GM12865 (cell line): Measurements from ENCODE around the gene SLC22A15.
A peak's percentile ranks its signal among the peaks of the same experiment; 100 is the strongest.

Source experiments
- DNase-seq: peaks from one replicate; pipeline ENCODE4 v3.0.0; 2010; ENCODE audit warnings: low read depth
- H3K4me3 ChIP-seq: 2 replicates; pipeline ENCODE4 v1.5.1; 2011; ENCODE audit warnings: mild to moderate bottlenecking, low read depth, low read length, control low read depth
- TF ChIP-seq, protein P1 (sequence below): IDR thresholded peaks from 2 replicates; pipeline ENCODE4 v1.5.1; 2011; ENCODE audit warnings: low read length, control low read depth, low read depth, inconsistent platforms; ENCODE audit not compliant: insufficient read depth; ENCODE audit errors: missing control alignments

SLC22A15 gene

DNA sequence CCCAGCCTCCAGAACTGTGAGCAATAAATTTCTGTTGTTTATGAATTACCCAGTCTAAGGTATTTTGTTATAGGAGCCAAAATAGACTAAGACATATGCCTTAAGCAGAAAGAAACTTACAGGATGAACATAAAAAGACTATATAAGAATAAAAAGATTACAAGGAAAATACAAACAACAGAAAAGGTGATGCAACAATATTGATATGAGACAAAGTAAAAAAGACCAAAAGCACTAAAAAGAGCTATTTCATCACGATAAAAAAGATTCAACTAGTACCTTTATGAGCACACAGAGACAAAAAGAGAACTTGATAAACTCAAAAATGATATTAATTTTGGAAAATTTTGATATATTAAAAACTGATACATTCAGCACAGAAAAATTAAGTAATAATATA, 3.2 kb upstream of the SLC22A15 start:
- TF ChIP-seq, protein P1, sequence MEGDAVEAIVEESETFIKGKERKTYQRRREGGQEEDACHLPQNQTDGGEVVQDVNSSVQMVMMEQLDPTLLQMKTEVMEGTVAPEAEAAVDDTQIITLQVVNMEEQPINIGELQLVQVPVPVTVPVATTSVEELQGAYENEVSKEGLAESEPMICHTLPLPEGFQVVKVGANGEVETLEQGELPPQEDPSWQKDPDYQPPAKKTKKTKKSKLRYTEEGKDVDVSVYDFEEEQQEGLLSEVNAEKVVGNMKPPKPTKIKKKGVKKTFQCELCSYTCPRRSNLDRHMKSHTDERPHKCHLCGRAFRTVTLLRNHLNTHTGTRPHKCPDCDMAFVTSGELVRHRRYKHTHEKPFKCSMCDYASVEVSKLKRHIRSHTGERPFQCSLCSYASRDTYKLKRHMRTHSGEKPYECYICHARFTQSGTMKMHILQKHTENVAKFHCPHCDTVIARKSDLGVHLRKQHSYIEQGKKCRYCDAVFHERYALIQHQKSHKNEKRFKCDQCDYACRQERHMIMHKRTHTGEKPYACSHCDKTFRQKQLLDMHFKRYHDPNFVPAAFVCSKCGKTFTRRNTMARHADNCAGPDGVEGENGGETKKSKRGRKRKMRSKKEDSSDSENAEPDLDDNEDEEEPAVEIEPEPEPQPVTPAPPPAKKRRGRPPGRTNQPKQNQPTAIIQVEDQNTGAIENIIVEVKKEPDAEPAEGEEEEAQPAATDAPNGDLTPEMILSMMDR = no peak
- no peak overlapping the region for H3K4me3 ChIP-seq
- DNase-seq = no peak

DNA sequence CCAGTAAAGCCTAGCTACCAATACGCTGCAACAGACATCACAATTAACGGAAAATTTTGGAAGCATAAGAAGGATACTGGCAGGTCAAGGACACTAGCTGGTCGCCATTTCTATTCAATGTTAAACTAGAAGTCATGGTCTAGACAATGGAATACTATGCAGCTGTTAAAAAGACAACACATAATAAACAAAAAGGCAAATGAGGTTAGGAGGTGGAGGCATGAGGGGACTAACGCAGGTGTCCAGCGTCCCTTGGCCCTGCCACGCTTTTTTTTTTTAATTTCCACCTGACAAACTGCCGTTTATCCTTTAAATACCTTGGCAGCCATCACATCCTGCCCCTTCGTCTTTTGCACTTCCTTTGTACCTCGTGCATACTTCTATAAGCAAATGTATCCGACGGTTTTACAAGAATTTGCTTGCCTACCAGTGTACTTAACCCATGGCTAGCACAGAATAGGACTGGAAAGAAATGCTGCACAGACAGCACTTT, 698 bp upstream of the SLC22A15 start:
- DNase-seq = no peak
- peak overlapping the region; percentile 44 for H3K4me3 ChIP-seq
- TF ChIP-seq, protein P1 = no peak

DNA sequence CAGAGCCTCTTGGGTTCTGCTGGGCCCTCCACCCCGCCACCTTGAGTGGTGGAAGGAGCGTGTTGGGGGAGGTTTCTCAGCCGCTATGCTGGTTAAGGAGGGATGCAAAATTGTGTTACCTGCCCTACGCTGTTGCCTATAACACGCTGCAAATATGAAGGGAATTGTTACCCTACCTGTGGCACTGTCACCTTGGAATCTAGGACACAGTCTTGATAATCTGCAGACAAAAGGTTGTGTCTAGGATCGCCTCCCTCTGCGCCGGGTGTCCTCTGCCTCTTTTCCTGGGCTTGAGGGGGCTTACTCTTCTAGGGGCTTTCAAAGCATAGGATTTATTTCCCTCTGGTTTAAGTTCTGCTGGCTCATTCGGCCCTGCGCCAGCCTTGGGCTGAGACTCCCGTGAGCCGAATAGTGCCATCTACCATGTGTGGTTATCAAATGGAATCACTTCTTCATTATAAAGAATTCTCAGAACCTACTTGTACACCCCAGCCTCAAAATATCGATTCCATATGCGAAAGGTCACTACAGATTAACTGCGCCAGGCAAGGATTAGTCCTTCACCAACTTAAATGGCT, 697 bp downstream of the SLC22A15 start:
- H3K4me3 ChIP-seq = no peak overlapping the region
- DNase-seq = no peak
- TF ChIP-seq, protein P1 = no peak

DNA sequence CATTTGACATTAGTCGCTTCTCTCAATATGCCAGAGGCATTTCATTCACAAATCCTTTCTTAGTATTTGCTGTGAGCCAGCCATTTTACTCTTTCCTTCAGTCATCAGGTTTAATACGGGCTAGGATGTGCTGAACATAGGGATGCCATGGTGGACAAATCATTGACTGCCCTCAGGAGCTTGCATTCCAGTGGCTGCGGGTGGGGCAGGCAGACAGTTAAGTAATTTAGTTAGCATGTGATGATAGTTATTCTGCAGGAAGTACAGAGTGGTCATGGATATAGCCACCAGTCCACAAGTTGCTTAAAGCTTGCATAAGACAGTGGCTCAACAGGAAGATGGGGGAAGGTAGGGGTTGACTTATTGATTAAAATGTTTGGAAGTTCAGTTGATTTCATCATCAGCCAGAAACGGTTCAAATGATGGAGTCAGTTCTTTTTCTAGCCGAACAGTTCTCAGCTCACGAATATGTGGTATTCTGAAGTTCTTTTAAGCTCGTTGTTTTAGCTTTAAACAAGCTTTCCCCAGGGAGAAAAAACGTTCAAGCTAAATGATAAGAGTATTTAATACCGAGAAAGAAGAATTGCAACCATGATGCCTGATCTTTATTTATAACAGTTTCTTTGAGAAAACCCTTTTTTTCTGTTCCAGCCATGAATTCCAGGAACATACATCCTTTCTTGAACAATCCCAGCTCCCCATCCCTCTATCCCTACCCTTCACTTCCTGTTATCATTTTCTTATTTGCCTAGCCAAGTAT, 1.4 kb downstream of the SLC22A15 start:
- no peak for DNase-seq
- TF ChIP-seq, protein P1 = no peak
- no peak overlapping the region for H3K4me3 ChIP-seq

DNA sequence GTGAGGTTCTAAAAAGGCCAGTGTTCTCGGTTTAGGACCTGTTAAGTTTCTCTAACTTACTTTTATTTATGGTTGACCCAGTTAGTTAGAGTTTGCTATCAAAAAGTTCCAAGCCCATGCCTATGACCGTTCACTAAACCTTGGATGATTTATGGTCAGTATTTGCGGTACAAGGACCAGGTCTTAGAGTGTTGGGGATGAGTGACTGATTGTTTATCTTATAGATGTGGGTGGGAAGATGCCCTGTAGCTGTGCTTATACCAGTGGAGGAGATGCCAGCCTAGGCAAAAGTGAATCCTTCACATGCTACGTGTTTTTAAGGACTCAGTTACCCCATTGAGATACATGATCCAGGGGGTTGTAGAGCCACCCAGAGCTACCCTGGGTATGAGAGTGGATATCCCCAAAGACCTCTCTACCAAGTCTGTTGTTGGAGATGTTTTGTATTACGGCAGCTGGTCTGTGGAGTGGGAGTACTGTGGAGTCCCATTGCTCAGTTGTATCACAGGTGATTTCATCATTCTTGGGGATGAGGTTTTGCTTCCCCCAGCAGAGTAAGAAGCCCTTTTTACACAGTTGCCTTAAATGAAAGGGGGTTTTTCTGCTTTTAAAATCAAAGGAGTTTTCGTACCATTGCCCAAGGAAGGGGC, 2.1 kb downstream of the SLC22A15 start:
- TF ChIP-seq, protein P1 = no peak
- no peak for DNase-seq
- no peak overlapping the region for H3K4me3 ChIP-seq

DNA sequence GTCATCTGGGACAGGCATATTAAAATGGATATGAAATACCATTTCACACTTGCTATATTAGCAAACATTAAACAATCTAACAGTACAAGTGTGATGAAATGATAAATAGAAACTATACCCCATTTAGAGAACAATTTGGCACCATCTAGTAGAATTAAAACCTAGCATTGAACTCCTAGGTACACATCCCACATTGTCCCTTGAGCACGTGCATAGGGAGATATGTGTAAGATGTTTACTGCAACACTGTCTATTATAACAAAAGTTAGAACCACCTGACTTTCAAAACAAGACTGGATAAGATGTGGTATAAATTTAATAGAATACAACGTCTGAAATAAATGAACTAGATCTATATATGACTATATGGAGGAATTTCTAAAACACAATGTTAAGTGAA, 3.8 kb downstream of the SLC22A15 start:
- no peak for DNase-seq
- TF ChIP-seq, protein P1 = no peak
- no peak overlapping the region for H3K4me3 ChIP-seq
